Effector CD4-positive, alpha-beta T cell (primary cell): ENCODE data around the gene IL3RA.
"Not testable (repeated sequence)": the region's sequence is repeated elsewhere in the genome, so short reads cannot be mapped to it uniquely, and the experiment has no call there.

Experiments used
- DNase-seq: peaks from one replicate; pipeline ENCODE4 v3.0.0-alpha.2; 2020

Gene IL3RA

GRCh38 chrX:1332433-1332832 is 4.2 kb upstream of the IL3RA start:
- not testable (repeated sequence) for DNase-seq

GRCh38 chrX:1334854-1335253 is 1.7 kb upstream of the IL3RA start:
- DNase-seq: no peak

DNA sequence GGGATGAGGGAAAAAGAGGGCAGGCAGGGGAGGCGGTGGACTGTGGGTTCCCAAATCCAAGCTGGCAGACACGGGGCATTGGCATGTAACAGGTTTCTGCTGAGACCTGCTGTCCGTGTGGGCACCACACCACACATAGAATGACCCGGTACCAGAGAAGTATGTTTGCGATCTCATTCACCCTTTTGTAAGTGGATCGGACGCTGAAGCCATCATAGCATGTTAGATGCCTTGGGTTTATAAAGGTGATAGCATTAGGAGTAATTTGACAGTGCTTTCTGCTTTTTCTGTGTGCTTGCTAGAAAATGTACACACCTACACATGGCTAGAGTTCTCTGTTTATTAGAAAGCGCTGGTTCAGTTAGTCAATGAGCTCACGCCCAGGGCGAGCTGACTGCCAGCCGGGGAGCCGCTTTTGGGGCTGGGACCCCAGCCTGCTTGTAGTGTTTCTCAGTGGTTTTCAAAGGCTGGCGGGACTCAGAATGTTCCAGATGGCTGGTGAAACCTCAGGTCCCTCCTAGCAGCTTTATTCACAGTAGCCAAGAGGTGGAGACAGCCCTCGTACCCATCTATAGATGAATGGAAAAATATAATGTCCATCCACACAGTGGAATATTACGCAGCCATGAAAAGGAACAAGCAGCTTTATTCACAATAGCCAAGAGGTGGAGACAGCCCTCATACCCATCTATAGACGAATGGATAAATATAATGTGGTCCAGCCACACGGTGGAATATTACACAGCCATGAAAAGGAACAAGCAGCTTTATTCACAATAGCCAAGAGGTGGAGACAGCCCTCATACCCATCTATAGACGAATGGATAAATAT is 579 bp downstream of the IL3RA start:
- no peak for DNase-seq

DNA sequence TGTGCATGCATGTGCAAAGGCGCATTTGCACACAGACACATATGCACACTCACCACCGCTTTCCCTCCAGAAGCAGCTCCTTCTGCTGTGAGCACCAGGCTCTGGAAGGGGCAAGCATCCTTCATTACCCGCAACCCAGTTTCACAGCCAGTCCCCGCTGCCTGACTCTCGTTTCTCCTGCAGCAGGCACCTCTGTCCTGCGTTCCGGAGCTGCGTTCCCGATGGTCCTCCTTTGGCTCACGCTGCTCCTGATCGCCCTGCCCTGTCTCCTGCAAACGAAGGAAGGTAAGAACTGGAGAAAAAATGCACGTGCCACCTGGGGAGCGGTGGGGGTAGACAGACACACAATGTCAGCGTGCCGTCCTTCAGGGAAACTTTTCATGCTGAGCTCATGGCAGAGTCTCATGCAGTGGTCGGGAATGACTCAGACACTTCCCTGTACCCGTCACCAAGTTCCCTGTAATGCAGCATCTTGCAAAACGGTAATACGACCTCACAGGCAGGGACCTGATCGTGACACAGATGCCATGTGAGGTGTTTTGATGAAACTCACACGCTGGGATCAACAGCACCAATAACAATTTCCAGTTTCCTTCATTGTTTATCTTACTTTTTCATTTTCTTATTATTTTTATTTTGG is 5.1 kb downstream of the IL3RA start:
- no peak for DNase-seq

DNA sequence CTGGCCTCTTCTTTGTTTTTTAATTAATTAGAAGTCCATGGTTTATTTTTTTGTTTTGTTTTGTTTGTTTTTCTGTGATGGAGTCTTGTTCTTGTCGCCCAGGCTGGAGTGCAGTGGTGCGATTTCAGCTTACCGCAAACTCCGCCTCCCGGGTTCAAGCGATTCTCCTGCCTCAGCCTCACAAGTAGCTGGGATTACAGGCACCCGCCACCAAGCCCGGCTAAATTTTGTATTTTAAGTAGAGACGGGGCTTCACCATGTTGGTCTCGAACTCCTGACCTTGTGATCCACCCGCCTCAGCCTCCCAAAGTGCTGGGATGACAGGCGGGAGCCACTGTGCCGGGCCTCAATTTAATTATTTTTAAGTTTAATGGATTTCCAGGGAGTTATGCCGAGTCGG is 13.0 kb downstream of the IL3RA start:
- DNase-seq: not testable (repeated sequence)

DNA sequence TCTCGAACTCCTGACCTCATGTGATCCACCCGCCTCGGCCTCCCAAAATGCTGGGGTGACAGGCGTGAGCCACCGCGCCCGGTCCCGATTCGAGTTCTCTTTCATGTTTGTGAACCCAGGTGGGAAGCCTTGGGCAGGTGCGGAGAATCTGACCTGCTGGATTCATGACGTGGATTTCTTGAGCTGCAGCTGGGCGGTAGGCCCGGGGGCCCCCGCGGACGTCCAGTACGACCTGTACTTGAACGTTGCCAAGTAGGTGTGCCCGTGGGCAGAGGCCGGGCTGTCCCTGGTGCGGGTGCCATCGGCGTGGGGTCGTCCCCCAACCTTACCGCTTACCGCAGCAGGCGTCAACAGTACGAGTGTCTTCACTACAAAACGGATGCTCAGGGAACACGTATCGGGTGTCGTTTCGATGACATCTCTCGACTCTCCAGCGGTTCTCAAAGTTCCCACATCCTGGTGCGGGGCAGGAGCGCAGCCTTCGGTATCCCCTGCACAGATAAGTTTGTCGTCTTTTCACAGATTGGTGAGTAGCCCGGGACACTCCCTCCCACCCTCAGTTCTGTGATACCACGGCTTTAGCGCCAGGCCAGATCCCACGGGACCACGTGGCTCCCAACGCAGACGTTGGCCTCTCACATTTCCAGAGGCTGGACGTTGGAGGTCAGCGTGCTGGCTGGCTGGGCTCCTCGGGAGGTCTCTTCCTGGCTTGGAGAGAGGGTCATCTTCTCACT is 15.6 kb downstream of the IL3RA start:
- DNase-seq: no peak

DNA sequence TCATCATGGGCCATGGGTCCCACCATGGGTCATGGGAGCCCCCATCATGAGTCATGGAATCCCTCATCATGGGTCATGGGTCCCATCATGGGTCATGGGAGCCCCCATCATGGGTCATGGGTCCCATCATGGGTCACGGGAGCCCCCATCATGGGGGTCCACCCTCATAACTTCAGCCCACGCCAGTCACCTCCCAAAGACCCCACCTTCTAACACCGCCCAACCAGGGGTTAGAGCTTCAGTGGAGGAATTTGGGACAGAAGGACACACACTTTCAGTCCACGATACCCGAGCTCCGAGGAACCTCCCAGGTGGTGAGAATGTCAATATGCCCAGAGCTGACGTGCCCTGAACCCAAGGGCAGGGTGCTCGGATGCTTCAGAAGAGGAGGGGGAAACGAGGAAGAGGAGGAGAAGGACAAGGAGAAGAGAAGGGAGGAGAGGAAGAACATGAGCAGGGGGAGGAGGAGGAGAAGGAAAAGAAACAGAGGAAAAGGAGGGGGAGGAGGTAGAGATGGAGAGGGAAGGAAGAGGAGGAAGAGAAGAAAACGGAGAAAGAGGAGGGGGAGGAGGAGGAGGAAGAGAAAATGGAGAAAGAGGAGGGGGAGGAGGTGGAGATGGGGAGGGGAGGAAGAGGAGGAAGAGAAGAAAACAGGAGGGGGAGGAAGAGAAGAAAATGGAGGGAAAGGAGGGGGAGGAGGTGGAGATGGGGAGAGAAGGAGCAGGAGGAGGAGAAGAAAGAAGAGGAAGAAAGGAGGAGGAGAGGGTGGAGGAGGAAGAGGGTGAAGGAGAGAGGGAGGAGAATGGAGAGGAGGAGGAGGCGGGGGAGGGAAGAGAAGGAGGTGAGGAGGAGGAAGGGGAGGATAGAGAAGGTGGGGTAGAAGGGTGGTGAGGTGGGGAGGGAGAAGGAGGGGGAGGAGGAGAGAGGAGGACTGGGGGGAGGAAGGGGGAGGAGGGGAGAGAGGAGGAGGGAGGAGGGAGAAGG is 17.7 kb downstream of the IL3RA start:
- DNase-seq: no peak

GRCh38 chrX:1355131-1356046 is 18.8 kb downstream of the IL3RA start:
- DNase-seq: no peak

GRCh38 chrX:1357993-1358392 is 21.4 kb downstream of the IL3RA start:
- no peak for DNase-seq

GRCh38 chrX:1358793-1359476 is 22.4 kb downstream of the IL3RA start:
- DNase-seq: no peak

- DNase-seq: no peak
These were observed 22.9 kb downstream of the IL3RA start for GRCh38 chrX:1359477-1359873.

DNA sequence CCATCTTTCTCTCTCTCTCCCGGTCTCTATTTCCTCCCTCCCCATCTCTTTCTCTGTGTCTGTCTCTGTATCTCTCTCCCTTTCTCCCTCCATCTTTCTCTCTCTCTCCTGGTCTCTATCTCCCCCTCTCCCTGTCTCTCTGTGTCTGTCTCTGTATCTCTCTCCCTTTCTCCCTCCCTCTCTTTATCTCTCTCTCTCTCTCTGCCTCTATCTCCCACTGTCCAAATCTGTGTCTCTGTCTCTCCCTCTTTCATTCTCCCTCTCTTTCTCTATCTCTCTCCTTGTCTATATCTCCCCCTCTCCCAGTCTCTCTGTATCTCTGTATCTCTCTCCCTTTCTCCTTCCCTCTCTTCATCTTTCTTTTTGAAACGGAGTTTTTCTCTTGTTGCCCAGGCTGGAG is 23.6 kb downstream of the IL3RA start:
- DNase-seq: no peak

DNA sequence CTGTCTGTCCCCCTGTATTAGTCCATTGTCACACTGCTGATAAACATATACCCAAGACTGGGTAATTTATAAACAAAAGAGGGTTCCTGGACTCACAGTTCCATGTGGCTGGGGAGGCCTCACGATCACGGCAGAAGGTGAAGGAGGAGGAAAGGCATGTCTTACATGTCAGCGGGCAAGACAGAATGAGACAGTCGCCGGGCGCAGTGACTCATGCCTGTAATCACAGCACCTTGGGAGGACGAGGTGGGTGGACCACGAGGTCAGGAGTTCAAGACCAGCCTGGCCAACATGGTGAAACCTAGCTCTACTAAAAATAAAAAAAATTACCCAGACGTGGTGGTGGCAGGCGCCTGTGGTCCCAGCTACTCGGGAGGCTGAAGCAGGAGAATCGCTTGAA is 24.7 kb downstream of the IL3RA start:
- DNase-seq: no peak

DNA sequence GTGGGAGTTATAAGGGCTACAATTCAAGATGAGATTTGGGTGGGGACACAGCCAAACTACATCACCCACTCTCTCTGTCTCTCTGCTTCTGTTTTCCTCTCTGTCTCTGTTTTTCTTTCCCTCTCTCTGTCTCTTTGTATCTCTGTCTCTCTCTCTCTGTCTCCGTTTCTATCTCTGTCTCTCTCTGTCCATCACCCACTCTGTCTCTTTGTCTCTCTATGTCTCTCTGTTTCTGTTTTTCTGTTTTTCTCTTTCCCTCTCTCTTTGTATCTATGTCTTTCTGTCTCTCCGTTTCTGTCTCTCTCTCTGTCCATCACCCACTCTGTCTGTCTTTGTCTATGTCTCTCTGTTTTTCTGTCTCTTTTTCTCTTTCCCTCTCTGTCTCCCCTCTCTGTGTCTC is 25.3 kb downstream of the IL3RA start:
- no peak for DNase-seq

- DNase-seq: not testable (repeated sequence)
These were observed 29.8 kb downstream of the IL3RA start for GRCh38 chrX:1366363-1366762.

DNA sequence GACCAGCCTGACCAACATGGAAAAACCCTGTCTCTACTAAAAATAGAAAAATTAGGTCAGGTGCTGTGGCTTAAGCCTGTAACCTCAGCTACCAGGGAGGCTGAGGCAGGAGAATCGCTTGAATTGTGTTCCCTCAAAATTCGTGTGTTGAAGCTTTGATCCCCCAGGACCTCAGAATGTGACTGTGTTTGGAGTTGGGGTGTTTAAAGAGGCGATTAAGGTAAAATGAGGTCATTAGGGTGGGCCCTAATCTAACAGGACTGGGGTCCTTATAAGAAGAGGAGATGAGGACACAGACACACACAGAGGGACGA is 31.8 kb downstream of the IL3RA start:
- DNase-seq: no peak

GRCh38 chrX:1378306-1378759 is 41.7 kb downstream of the IL3RA start:
- DNase-seq: no peak

- DNase-seq: no peak
These were observed 44.2 kb downstream of the IL3RA start for GRCh38 chrX:1380672-1381233.

- DNase-seq: no peak
These were observed 48.2 kb downstream of the IL3RA start for GRCh38 chrX:1384658-1385252.
